ENCODE data around the gene COMT. TPM values are rescaled to one million over a fixed set of nuclear protein-coding genes. Genes with fewer than 3 reads are reported as not detected.
"Not testable (repeated sequence)": the region's sequence is repeated elsewhere in the genome, so short reads cannot be mapped to it uniquely, and the experiment has no call there.

COMT gene
- total RNA-seq, 1 donor from 2014 or later: 240 TPM

DNA sequence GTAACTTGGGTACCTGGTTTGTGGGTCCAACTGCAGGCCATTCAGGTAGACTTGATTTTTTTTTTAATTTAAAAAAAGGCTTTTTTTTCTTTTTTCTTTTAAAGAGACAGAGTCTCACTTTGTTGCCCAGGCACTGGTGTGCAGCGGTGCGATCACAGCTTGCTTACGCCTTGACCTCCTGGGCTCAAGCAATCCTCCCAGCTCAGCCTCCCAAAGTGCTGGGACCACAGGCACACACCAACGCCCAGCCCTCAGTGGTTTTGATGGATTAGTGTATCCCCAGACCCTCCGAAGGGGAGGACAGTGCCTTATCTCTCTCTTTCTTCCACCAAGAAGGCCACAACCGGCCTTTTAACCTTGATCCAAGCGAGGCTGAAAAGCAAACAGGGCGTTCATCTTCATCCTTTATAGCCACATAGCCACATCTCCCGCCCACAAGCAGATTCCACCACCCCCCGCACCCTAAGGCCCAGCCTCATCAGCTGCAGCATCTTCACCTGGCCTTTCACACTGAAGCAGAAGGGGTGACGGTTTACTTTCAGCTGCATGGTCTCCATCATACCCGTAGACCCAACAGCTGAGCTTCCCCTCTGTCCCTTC lies 17.6 kb upstream of the COMT start:
- Histone ChIP-seq H3K27me3 (no peaks in the 10 kb centered on the region), H3K4me1 (no peaks in the 10 kb centered on the region), H3K36me3 (no peaks in the 10 kb centered on the region), H3K4me3 (no peak overlapping the region), H3K9me3 (no peaks in the 10 kb centered on the region), H3K27ac (no peak overlapping the region)
- intact Hi-C loops (cut with DNase I): no loop called here
- no peak for DNase-seq (ENCODE audit: extremely low spot score in 2 of 2)
- TF ChIP-seq POLR2A (IDR thresholded peaks at IDR 0.05) (no peak), POLR2AphosphoS5 (IDR thresholded peaks at IDR 0.05; ENCODE audit: insufficient read depth in 1 of 2, low read depth in 1 of 2) (no peak)
- TF ChIP-seq, protein P1, sequence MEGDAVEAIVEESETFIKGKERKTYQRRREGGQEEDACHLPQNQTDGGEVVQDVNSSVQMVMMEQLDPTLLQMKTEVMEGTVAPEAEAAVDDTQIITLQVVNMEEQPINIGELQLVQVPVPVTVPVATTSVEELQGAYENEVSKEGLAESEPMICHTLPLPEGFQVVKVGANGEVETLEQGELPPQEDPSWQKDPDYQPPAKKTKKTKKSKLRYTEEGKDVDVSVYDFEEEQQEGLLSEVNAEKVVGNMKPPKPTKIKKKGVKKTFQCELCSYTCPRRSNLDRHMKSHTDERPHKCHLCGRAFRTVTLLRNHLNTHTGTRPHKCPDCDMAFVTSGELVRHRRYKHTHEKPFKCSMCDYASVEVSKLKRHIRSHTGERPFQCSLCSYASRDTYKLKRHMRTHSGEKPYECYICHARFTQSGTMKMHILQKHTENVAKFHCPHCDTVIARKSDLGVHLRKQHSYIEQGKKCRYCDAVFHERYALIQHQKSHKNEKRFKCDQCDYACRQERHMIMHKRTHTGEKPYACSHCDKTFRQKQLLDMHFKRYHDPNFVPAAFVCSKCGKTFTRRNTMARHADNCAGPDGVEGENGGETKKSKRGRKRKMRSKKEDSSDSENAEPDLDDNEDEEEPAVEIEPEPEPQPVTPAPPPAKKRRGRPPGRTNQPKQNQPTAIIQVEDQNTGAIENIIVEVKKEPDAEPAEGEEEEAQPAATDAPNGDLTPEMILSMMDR (IDR thresholded peaks at IDR 0.05): no peak

DNA sequence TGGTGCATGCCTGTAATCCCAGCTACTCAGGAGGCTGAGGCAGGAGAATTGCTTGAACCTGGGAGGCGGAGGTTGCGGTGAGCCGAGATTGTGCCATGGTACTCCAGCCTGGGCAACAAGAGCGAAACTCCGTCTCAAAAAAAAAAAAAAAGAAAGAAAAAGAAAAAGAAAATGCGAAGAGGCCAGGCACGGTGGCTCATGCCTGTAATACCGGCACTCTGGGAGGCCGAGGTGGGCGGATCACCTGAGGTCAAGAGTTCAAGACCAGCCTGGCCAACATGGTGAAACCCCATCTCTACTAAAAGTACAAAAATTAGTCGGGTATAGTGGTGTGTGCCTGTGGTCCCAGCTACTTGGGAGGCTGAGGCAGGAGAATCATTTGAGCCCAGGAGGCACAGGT lies 15.5 kb upstream of the COMT start:
- H3K9me3 ChIP-seq; H3K27ac ChIP-seq; H3K36me3 ChIP-seq; H3K4me1 ChIP-seq; intact Hi-C loops (cut with DNase I); DNase-seq (ENCODE audit: extremely low spot score in 2 of 2); H3K4me3 ChIP-seq; H3K27me3 ChIP-seq: not testable (repeated sequence)

DNA sequence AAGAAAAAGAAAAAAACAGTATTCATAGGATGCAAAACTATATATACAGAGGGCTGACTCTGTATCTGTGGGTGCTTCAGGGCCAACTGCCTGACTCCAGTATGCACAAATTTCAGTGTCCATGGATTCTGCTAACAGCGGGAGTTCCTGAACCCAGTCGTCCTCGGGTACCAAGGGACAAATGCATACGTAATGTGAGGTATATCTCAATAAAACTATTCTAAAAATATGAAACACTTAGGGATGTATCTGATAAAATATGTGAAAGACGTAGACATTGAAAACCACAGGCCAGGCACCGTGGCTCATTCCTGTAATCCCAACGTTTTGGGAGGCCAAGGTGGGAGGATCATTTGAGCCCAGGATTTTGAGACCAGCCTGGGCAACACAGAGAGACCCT lies 13.9 kb upstream of the COMT start:
- intact Hi-C loops (cut with DNase I): no loop called here
- Histone ChIP-seq H3K4me3 (no peak overlapping the region), H3K27me3 (no peaks in the 10 kb centered on the region), H3K27ac (no peak overlapping the region), H3K4me1 (no peaks in the 10 kb centered on the region), H3K9me3 (no peaks in the 10 kb centered on the region), H3K36me3 (no peaks in the 10 kb centered on the region)
- no peak for DNase-seq (ENCODE audit: extremely low spot score in 2 of 2)
- TF ChIP-seq POLR2A (IDR thresholded peaks at IDR 0.05) (no peak), POLR2AphosphoS5 (IDR thresholded peaks at IDR 0.05; ENCODE audit: insufficient read depth in 1 of 2, low read depth in 1 of 2) (no peak)
- TF ChIP-seq, protein P1 (IDR thresholded peaks at IDR 0.05): no peak

DNA sequence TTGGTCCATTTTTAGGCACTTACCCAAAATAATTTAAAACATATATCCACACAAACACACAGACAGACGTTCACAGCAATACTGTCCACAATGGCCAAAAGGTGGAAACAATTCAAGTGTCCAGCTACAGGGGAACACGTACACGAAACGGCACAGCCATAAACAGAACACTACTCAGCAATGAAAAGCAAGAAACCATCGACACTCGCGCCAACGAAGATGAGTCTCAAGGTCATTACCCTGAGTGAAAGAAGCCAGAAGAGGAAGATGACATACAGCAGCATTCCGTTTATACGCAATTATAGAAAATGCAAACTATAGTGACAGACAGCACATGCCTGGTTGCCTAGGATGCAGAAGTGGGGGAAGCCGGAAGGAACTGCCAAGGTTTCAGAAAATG lies 13.4 kb upstream of the COMT start:
- H3K4me1 ChIP-seq: no peaks in the 10 kb centered on the region
- intact Hi-C loops (cut with DNase I): no loop called here
- no peak for TF ChIP-seq POLR2A (IDR thresholded peaks at IDR 0.05)
- TF ChIP-seq, protein P1 (IDR thresholded peaks at IDR 0.05): no peak
- no peak for TF ChIP-seq POLR2AphosphoS5 (IDR thresholded peaks at IDR 0.05; ENCODE audit: insufficient read depth in 1 of 2, low read depth in 1 of 2)
- H3K9me3 ChIP-seq: no peaks in the 10 kb centered on the region
- no peak overlapping the region for H3K4me3 ChIP-seq
- H3K27ac ChIP-seq: no peak overlapping the region
- H3K36me3 ChIP-seq: no peaks in the 10 kb centered on the region
- no peak for DNase-seq (ENCODE audit: extremely low spot score in 2 of 2)
- H3K27me3 ChIP-seq: no peaks in the 10 kb centered on the region

DNA sequence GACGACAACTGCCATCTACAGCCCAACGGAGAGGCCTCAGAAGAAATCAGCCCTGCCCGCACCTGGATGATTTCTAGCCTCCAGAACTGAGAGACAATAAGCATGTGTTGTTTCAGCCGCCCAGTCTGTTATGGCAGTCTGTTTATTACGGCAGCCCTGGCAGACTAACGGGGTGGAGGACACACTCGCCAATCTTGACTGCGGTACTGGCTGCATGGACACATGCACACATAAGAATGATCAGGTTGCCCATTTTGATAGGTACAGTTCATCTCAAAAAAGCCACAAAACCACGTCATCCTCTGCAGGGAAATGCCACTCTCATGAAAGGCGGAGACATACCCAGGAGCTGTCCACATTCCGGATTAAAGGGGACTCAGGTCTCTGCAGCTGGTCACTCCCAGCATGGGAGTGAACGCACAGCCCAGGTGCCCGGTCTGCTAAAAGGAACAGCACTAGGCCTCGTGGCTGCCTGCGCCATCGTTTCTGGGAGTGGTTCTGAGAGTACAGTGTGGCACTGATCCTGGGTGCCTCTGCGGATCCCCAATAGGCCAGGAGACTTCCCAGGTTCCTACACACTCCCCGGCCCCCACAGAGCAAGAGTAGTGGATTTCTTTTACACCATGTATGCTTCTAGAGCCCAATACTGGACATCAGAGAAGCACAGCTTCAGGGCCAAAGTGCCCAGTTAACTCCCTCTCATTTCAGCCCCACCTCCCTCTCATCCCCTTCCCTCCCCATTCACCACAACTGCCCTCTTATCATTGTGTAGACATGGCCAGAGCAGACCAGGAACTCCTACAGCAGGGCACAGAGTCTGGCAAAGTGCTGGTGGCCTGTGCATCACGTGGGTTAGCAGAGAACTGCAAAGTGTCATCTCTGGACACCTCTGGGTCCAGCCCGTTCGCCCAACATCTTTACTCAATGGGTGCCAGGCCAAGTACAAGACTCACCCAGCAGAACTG lies 11.7 kb upstream of the COMT start:
- TF ChIP-seq, protein P1 (IDR thresholded peaks at IDR 0.05): no peak
- no peak for TF ChIP-seq POLR2AphosphoS5 (IDR thresholded peaks at IDR 0.05; ENCODE audit: insufficient read depth in 1 of 2, low read depth in 1 of 2)
- no peak for TF ChIP-seq POLR2A (IDR thresholded peaks at IDR 0.05)
- Histone ChIP-seq H3K4me3 (no peak overlapping the region), H3K9me3 (no peaks in the 10 kb centered on the region), H3K27me3 (no peaks in the 10 kb centered on the region), H3K27ac (no peak overlapping the region), H3K4me1 (no peaks in the 10 kb centered on the region), H3K36me3 (no peaks in the 10 kb centered on the region)
- intact Hi-C loops (cut with DNase I): no loop called here
- DNase-seq (ENCODE audit: extremely low spot score in 2 of 2): no peak
